ENCODE results near the gene MBTPS1. TPM values are rescaled to one million over a fixed set of nuclear protein-coding genes. Genes with fewer than 3 reads are reported as not detected.

MBTPS1 gene
- total RNA-seq, 3 donors from 2014 or later (not counting 1 experiment from before 2014, with no cell fraction given) = 85.2 to 124 (median 113) TPM

GRCh38 chr16:84021488-84021887 is 95.3 kb downstream of the MBTPS1 start:
- Histone ChIP-seq H3K27ac (ENCODE audit: low read length) (no peak overlapping the region), H3K4me3 (ENCODE audit: low read length) (no peak overlapping the region), H3K27me3 (ENCODE audit: control insufficient read depth, insufficient read depth, low read length) (no peaks in the 10 kb centered on the region), H3K9me3 (ENCODE audit: control insufficient read depth, insufficient read depth, low read length) (peaks cover 8% of the 10 kb centered on the region), H3K36me3 (ENCODE audit: control insufficient read depth, insufficient read depth, low read length) (no peaks in the 10 kb centered on the region), H3K4me1 (ENCODE audit: control insufficient read depth, insufficient read depth, low read length) (no peaks in the 10 kb centered on the region)
- Mint-ChIP-seq H3K27me3 (ENCODE audit: low read depth in 2 of 2) (no peaks in the 10 kb centered on the region), H3K9me3 (peaks cover 0 to 3% of the 10 kb centered on the region in 2 donors), H3K4me1 (no peaks in the 10 kb centered on the region), H3K36me3 (no peaks in the 10 kb centered on the region), H3K4me3 (no peak overlapping the region), H3K27ac (no peak overlapping the region)
- WGBS (ENCODE audit: insufficient coverage) = 75% methylated on average over 5 of the region's 5 CpGs
- no peak for TF ChIP-seq CTCF (IDR thresholded peaks at IDR 0.05)
- intact Hi-C loops (cut with micrococcal nuclease) = no loop called here
- DNase-seq (no peak), ATAC-seq (no peak)

- H3K9me3 ChIP-seq (ENCODE audit: control insufficient read depth, insufficient read depth, low read length) = peaks cover 8% of the 10 kb centered on the region
- no peak for TF ChIP-seq CTCF (IDR thresholded peaks at IDR 0.05)
- H3K27me3 ChIP-seq (ENCODE audit: control insufficient read depth, insufficient read depth, low read length) = no peaks in the 10 kb centered on the region
- no peaks in the 10 kb centered on the region for H3K27me3 Mint-ChIP-seq (ENCODE audit: low read depth in 2 of 2)
- WGBS (ENCODE audit: insufficient coverage) = 90% methylated on average over 9 of the region's 9 CpGs
- no peak overlapping the region for H3K27ac ChIP-seq (ENCODE audit: low read length)
- ATAC-seq (no peak), DNase-seq (no peak)
- H3K9me3 Mint-ChIP-seq = peaks cover 0 to 3% of the 10 kb centered on the region in 2 donors
- intact Hi-C loops (cut with micrococcal nuclease) = no loop called here
- H3K4me3 ChIP-seq (ENCODE audit: low read length) = no peak overlapping the region
- no peaks in the 10 kb centered on the region for H3K4me1 Mint-ChIP-seq
- H3K4me3 Mint-ChIP-seq = no peak overlapping the region
- no peaks in the 10 kb centered on the region for H3K36me3 Mint-ChIP-seq
- no peak overlapping the region for H3K27ac Mint-ChIP-seq
- no peaks in the 10 kb centered on the region for H3K36me3 ChIP-seq (ENCODE audit: control insufficient read depth, insufficient read depth, low read length)
- no peaks in the 10 kb centered on the region for H3K4me1 ChIP-seq (ENCODE audit: control insufficient read depth, insufficient read depth, low read length)
Observed at GRCh38 chr16:84020353-84020752, 96.4 kb downstream of the MBTPS1 start.

GRCh38 chr16:84018710-84019109 is 98.0 kb downstream of the MBTPS1 start:
- no peak overlapping the region for H3K27ac Mint-ChIP-seq
- intact Hi-C loops (cut with micrococcal nuclease) = no loop called here
- no peak overlapping the region for H3K4me3 Mint-ChIP-seq
- H3K27me3 Mint-ChIP-seq (ENCODE audit: low read depth in 2 of 2) = no peaks in the 10 kb centered on the region
- Histone ChIP-seq H3K27me3 (ENCODE audit: control insufficient read depth, insufficient read depth, low read length) (no peaks in the 10 kb centered on the region), H3K4me1 (ENCODE audit: control insufficient read depth, insufficient read depth, low read length) (peaks cover 8% of the 10 kb centered on the region), H3K27ac (ENCODE audit: low read length) (no peak overlapping the region), H3K9me3 (ENCODE audit: control insufficient read depth, insufficient read depth, low read length) (peaks cover 11% of the 10 kb centered on the region), H3K4me3 (ENCODE audit: low read length) (no peak overlapping the region), H3K36me3 (ENCODE audit: control insufficient read depth, insufficient read depth, low read length) (no peaks in the 10 kb centered on the region)
- H3K4me1 Mint-ChIP-seq = peaks cover 10% of the 10 kb centered on the region in 2 donors
- peaks cover 0 to 3% of the 10 kb centered on the region in 2 donors for H3K9me3 Mint-ChIP-seq
- H3K36me3 Mint-ChIP-seq = no peaks in the 10 kb centered on the region
- no peak for TF ChIP-seq CTCF (IDR thresholded peaks at IDR 0.05)
- WGBS (ENCODE audit: insufficient coverage) = 89% methylated on average over 4 of the region's 4 CpGs
- DNase-seq (no peak), ATAC-seq (no peak)

GRCh38 chr16:84016477-84016876 is 100.3 kb downstream of the MBTPS1 start:
- ATAC-seq (no peak), DNase-seq (no peak)
- no peaks in the 10 kb centered on the region for H3K27me3 ChIP-seq (ENCODE audit: control insufficient read depth, insufficient read depth, low read length)
- 90% methylated on average over 12 of the region's 12 CpGs for WGBS (ENCODE audit: insufficient coverage)
- Mint-ChIP-seq H3K4me1 (peaks cover 10% of the 10 kb centered on the region in 2 donors), H3K27ac (no peak overlapping the region), H3K36me3 (no peaks in the 10 kb centered on the region), H3K27me3 (ENCODE audit: low read depth in 2 of 2) (no peaks in the 10 kb centered on the region), H3K4me3 (no peak overlapping the region), H3K9me3 (peaks cover 0 to 2% of the 10 kb centered on the region in 2 donors)
- H3K9me3 ChIP-seq (ENCODE audit: control insufficient read depth, insufficient read depth, low read length) = peaks cover 8% of the 10 kb centered on the region
- intact Hi-C loops (cut with micrococcal nuclease) = no loop called here
- TF ChIP-seq CTCF (IDR thresholded peaks at IDR 0.05) = no peak
- H3K36me3 ChIP-seq (ENCODE audit: control insufficient read depth, insufficient read depth, low read length) = no peaks in the 10 kb centered on the region
- H3K4me1 ChIP-seq (ENCODE audit: control insufficient read depth, insufficient read depth, low read length) = peaks cover 8% of the 10 kb centered on the region
- no peak overlapping the region for H3K27ac ChIP-seq (ENCODE audit: low read length)
- H3K4me3 ChIP-seq (ENCODE audit: low read length) = no peak overlapping the region

All from natural killer cell (primary cell).